ENCODE measurements around the gene WDR44.
"Not testable (repeated sequence)": the region's sequence is repeated elsewhere in the genome, so short reads cannot be mapped to it uniquely, and the experiment has no call there.

Gene WDR44

DNA sequence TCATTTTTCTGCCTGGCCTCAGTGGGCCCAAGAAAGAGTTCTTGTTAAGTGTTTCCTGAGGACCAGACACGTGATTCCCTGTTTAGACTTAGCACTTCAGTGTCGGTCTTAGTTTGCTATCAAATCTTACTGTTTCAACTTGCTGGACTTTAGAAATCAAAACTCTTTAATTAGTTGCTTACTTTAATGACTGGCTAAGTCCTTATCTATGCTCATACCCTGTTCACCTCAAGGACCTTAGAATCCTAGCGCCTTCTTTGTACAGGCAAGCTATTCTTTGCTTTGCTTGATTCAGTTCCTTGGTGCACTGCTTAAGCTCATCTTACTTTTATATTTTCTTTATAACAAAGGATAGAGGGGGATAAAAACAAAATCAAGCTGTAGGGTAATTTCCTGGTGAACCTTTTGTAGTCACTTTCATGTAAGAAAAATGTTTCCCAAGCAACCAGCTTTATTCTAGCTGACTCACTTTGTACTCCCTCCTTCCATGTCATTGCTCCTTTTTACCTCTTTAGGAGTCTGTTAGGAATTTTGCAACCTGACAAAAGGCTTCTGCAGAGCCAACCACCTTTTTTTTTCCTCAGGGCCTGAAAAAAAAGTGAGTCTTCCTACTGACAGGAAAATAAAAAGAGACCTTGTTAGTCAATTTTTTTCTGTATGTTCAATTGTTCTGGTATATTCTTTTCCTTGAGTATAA, 14.7 kb downstream of the WDR44 start:
- DNase-seq (ENCODE audit: low spot score) = peak; percentile 58

DNA sequence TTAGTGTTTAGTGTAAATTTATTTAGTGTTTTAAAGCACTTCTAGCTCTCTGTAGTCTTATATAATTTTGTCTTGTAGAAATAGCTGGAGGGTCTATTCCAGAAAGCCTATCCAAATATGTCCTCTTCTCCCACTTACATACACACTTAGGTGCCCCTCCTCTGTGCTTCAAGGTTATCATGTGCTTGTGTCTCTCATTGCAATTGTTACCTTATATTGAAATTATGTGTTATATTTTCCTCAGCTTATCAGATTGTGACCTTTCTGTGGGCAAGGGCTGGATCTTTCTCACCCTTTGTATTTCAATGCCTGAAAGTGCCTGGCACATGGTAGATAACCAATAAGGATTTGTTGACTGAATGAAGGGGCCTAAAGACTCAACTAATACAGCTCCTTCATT, 18.4 kb downstream of the WDR44 start:
- DNase-seq (ENCODE audit: low spot score) = no peak

DNA sequence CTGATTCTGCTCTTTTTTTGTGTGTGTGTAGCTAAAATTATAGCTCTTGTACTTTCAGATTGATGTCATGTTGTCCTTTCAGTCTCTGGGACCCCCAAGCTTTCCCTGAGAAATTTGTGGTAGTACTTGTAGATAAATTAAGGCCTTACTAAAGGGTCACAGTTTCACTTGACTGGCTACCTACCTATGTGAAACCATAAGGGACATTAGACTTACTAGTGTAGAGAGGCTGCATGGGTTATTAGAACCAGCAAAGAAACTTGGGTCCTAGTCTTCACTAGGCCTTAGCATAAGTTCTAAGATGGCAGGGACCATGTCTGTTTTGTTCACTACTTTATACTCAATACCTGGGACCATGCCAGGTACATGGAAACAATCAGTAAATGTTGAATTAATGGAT, 21.4 kb downstream of the WDR44 start:
- no peak for DNase-seq (ENCODE audit: low spot score)

DNA sequence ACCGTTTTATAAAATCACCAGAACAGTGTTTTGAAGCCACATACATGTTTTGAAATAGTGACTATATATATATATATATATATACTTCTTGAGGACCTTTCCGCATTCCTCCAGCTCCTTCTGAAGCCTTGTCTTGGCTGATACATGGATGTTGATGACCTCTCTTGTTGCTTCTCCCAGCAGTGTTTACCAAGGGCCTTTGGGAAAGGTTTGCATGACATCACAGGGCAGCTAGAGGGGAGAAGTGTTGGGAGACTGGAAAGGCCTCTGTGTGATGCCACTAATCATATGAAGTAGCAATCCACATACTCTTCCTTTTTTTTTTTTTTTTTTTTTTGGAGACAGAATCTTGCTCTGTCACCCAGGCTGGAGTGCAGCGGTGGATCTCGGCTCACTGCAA, 22.5 kb downstream of the WDR44 start:
- DNase-seq (ENCODE audit: low spot score) = no peak

DNA sequence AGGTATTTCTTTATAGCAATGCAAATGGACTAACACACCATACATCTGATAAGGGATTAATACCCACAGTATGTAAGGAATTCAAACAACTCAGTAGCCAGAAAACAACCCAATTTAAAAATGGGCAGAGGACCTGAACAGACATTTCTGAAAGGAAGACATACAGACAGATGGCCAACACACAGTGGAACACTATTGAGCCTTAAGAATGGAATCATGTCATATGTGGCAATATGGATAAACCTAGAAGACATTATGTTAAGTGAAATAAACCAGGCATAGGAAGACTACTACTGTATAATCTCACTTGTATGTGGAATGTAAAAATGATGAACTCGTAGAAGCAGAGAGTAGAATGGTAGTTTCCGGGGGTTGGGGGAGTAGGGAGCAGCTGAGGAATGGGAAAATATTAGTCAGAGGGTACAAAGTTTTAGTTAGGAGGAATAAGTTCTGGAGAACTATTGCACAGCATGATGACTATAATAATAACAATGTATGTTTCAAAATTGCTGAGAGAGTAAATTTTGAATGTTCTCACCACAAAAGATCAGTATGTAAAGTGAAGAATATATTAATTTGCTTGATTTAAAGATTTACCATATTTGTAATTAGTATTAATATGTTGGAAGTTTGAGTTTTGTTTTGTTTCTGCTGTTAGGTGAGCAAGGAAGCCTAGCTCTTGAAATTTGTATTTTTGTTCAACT, 25.2 kb downstream of the WDR44 start:
- DNase-seq (ENCODE audit: low spot score) = no peak

DNA sequence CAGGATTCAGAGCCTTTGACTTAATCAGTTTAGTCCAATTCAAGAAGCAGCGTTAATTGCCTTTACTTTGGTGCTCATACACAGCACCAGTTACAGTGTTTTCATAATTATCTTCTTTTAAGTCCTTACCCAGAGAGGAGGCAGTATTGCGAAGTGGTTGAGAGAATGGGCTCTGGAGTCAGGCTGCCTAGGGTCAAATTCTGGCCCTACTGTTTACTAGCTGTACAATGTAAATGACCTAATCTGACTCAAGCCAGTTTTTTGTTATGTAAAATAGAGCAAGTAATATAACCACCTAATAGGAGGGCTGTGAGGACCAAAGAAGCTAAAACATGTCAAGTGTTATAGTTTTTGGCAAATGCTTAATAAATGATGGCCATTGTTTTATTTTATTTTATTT, 27.6 kb downstream of the WDR44 start:
- DNase-seq (ENCODE audit: low spot score) = no peak

DNA sequence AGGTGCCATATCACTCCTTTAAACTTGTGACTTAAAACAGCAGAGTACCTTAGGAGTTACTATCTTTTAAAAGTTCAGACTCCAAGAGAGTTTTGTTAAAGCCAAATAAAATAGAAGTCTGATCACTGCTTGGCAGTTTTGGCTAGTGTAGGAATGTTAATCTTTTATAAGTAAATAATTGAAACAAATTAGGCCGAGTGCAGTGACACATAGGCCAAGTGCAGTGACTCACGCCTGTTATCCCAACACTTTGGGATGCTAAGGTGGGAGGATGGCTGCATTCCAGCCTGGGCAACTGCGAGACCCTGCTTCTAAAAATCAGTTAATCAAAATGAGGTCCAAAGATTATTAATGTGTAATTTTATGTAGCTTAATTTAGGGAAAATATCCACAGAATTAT, 37.2 kb downstream of the WDR44 start:
- DNase-seq (ENCODE audit: low spot score) = peak; percentile 46

DNA sequence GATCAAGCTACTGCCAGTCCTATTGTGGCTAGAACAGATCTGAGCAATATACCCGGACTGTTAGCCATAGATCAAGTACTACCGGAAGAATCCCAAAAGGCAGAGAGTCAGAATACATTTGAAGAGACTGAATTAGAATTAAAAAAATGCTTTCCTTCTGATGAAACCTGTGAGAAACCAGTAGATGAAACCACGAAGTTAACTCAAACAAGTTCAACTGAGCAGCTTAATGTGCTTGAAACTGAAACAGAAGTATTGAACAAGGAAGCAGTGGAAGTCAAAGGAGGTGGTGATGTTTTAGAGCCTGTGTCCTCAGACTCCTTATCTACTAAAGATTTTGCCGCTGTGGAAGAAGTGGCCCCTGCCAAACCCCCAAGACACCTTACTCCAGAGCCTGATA, 46.8 kb downstream of the WDR44 start:
- DNase-seq (ENCODE audit: low spot score) = no peak

DNA sequence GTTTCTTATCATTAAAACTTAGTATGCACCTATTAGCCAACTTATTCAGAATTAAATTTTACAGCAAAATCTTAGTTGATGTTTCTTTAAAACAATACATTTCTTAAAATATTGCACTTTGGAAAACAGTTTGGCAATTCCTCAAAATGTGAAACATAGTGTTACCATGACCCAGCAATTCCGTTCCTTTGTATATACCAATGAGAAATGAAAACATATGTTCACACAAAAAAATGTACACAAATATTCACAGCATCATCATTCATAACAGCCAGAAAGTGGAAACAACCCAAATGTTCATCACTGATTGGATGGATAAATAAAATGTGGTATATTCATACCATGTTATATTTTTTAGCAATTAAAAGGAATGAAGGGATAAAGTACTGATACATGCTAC, 50.2 kb downstream of the WDR44 start:
- DNase-seq (ENCODE audit: low spot score) = no peak

DNA sequence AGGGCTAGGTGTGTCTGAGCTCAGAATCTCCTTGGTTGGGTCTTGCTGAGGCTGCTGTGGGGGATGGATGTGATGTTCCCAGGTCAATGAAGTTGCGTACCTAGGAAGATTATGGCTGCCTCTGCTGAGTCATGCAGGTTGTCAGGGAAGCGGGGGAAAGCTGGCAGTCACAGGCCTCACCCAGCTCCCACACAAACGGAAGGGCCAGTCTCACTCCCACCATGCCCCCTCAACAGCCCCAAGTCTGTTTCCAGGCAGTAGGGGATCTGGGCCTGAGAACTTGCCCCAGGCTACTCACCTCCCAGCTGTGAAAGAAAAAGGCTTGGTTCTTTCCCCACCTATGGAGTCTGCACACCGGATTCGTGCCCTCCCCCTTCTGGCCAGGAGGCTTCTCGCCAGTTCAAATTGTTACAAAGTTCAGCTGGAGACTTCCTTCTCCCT, 72.9 kb downstream of the WDR44 start:
- DNase-seq (ENCODE audit: low spot score) = no peak

DNA sequence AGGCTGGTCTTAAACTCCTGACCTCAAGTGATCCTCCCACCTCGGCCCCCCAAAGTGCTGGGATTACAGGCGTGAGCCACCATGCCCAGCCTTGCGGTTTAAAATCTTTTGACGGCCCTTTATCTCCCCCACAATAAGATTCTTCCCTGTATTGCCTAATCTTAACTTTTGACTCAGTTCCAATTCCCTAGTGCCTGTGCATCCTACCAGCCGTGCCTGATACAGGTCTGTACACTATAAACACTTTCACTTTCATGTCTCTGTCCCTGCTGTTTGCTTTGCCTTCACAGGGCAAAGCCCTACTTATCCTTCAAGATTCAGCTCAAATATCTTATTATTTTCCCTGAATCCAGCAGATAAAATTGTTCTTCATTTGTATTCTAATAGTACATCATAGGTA, 74.6 kb downstream of the WDR44 start:
- DNase-seq (ENCODE audit: low spot score) = peak; percentile 22

DNA sequence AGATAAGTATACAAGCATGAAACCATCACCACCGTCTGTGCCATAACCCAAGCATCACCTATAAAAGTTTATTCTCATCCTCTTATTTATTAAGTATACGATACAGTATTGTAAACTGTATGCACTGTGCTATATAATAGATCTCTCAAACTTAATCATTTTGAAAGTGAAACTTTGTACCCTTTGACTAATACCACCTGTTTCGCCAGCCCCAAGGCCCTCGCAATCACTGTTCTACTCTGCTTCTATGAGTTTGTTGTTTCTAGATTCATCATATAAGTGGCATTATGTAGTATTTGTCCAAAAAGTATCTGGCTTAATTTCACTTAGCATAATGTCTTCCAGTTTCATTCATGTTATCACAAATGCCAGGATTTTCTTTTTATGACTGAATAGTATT, 77.7 kb downstream of the WDR44 start:
- no peak for DNase-seq (ENCODE audit: low spot score)

DNA sequence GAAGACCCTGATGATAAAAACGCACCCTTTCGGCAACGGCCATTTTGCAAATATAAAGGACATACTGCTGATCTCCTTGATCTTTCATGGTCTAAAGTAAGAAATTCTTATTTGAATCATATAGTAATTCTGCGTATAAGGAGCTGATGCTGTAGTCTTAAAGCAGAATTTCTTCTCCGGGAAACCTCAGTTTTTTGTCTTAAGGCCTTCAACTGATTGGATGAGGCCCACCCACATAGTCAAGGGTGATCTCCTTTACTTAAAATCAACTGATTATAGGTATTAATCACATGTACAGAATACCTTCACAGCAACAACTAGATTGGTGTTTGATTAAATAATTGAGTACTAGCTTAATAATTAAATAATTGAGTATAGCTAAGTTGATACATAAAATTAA, 86.9 kb downstream of the WDR44 start:
- DNase-seq (ENCODE audit: low spot score) = no peak

DNA sequence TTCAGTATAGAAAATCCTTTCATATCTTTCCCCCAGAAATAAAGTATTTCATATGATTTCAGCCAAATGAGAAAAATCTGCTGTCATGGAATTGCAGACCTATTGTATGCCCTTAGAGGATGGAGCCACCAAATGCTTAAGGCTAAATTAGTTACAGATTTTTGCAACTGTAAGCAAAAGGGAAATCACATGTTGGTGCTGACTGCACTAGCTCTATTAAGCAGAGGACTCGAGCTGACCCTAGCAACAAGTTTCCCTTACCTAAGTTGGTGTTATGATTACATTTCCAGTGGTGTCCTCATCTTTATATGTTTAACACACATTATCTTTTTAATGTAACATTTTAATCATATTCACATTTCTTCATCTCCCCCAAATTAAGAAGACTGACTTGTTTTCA, 91.4 kb downstream of the WDR44 start:
- DNase-seq (ENCODE audit: low spot score) = no peak

DNA sequence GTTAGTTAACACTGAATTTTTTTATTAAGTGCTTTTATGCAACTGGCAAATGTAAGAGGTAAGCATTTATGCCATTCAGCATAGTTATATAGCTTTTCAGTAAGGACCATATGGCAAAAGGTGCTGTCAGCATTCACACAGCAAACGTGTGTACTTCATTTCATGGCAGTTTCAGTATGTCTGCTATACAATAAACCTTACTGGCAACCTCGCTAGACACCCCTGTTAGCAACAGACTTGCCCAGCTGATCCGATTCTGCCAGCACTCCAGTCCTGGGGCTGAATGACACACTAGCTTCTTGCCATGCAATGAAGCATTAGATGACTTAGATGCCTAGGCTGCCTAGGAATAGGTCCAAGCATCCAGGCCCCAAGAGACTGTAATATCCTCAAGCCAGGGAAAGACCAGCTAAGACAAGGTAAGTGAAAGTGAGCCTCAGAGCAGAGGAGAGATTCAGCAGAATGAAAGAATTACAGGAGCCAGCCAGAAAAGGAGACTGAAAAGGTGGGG, 102.4 kb downstream of the WDR44 start:
- no peak for DNase-seq (ENCODE audit: low spot score)

DNA sequence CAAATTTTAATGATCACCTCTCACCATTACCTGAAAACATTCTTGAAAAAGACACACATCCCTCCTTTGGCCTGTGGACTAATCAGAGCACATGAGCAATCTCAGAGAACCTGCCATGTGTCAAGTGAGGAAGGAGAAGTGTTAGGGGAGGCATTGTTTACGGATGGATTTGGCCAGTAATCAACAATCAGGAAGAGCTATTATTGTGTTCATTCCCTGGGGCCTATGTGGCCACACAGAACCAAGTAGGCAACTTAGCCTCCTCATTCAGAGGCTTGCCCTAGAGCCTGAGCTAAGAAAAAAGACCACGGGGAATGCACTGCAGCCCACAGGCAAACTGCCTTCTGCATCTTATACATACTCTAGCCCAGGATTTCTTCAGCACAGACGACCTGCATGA, 109.1 kb downstream of the WDR44 start:
- DNase-seq (ENCODE audit: low spot score) = no peak

DNA sequence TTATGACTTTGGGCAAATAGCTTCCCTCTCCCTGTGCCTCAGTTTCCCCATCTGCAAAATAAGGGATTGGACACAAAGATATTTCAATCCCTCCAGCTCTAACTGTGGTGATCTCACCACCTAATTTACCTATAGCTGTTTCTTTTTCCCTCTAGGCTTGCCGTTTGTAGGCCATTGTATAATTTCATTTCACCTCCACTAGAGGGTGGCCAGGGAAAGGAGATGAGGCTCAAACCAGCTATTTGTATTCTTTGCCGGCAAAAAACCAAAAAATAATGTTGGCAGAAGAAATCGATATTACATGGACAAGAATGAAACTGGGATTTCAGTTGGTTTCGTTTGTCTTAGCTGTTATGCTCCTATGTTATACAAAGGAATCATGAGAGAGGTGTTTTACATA, 113.6 kb downstream of the WDR44 start:
- DNase-seq (ENCODE audit: low spot score) = peak; percentile 47

DNA sequence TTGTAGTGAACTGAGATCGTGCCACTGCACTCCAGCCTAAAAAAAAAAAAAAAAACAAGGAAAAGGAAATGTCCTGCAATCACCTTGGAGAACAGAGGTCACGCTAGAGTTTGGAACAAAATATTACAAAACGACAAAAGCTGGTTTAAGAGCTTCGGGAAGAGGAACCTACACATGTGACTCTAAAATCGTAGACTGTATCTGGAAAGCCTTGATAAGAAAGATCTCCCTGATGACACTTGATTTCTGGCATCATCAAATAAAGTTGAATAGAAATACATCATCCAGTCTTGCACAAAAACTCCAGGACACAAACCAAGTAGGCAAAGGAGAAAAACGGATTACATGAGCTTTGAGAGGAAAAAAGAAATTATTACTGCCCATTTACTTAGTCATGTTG, 118.6 kb downstream of the WDR44 start:
- no peak for DNase-seq (ENCODE audit: low spot score)

DNA sequence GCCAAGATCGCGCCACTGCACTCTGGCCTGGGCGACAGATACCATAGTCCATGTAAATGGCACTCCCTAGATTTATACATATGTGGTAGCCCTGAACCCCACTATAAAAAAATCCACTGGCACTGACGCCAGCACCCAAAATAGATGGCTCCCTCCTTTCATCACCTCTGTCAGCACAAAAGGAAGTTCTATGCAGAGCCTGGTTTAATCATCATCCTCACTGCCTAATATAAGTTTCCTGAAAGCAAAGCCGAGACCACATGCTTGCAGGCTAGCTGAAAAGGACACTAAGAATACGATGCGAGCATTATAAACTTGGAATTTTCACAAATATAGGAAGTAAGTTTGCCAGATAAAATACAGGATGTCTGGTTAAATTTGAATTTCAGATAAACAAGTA, 122.2 kb downstream of the WDR44 start:
- DNase-seq (ENCODE audit: low spot score) = no peak

DNA sequence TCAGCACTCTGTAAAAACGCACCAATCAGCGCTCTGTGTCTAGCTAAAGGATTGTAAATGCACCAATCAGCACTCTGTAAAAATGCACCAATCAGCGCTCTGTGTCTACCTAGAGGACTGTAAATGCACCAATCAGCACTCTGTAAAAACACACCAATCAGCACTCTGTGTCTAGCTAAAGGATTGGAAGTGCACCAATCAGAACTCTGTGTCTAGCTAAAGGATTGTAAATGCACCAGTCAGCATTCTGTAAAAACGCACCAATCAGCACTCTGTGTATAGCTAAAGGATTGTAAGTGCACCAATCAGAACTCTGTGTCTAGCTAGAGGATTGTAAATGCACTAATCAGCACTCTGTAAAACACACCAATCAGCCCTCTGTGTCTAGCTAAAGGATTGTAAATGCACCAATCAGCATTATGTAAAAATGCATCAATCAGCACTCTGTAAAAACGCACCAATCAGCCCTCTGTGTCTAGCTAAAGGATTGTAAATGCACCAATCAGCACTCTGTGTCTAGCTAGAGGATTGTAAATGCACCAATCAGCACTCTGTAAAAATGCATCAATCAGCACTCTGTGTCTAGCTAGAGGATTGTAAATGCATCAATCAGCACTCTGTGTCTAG, 124.9 kb downstream of the WDR44 start:
- DNase-seq (ENCODE audit: low spot score) = not testable (repeated sequence)

DNA sequence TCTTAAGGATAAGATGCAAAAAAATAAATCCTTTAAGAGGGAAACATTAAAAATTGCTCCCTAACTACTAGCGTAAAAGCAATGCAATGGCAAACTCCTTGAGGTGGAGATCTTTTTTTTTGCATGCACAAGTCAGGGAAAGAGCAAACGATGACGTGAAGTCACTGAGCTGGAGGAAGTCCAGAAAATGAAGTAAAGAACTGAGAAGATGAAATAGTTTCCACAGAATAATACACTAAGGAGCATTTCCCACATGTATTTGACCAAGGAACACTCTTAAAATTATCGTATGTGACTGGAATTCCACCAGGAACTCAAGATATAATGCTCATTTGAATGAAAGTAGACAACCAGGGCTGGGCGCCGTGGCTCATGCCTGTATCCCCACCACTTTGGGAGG, 128.7 kb downstream of the WDR44 start:
- no peak for DNase-seq (ENCODE audit: low spot score)

DNA sequence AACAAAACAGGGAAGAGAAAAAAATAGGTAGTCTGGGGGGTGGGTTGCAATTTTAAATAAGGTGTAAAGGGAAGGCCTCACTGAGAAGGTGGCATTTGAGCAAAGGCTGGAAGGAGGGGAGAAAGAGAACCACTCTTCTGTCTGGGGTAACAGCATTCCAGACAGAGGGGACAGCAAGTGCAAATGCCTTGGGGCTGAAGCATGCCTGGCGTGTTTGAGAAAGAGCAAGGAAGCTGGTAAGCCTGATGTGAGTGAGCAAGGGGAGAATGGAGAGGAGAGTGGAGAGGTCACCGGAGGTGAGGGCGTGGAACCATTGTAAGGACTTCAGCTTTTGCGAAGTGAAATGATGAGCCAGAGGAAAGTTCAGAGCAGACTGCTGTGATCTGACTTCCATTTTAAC, 130.0 kb downstream of the WDR44 start:
- no peak for DNase-seq (ENCODE audit: low spot score)

DNA sequence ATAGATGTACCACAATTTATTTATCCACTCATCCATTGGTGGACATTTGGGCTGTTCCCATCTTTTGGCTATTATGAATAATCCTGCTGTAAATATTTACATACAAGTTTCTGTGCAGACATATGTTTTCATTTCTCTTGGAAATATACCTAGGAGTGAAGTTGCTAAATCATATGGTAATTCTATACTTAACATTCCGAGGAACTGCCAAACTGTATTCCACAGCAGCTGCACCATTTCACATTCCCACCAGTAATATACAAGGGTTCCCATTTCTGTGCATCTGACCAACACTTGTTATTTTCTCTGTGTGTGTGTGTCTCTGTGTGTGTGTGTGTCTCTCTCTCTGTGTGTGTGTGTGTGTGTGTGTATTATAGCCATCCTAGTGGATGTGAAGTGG, 134.3 kb downstream of the WDR44 start:
- no peak for DNase-seq (ENCODE audit: low spot score)
